ENCODE data around the gene SEL1L3.
"Not testable (repeated sequence)": the region's sequence is repeated elsewhere in the genome, so short reads cannot be mapped to it uniquely, and the experiment has no call there.

SEL1L3 gene

DNA sequence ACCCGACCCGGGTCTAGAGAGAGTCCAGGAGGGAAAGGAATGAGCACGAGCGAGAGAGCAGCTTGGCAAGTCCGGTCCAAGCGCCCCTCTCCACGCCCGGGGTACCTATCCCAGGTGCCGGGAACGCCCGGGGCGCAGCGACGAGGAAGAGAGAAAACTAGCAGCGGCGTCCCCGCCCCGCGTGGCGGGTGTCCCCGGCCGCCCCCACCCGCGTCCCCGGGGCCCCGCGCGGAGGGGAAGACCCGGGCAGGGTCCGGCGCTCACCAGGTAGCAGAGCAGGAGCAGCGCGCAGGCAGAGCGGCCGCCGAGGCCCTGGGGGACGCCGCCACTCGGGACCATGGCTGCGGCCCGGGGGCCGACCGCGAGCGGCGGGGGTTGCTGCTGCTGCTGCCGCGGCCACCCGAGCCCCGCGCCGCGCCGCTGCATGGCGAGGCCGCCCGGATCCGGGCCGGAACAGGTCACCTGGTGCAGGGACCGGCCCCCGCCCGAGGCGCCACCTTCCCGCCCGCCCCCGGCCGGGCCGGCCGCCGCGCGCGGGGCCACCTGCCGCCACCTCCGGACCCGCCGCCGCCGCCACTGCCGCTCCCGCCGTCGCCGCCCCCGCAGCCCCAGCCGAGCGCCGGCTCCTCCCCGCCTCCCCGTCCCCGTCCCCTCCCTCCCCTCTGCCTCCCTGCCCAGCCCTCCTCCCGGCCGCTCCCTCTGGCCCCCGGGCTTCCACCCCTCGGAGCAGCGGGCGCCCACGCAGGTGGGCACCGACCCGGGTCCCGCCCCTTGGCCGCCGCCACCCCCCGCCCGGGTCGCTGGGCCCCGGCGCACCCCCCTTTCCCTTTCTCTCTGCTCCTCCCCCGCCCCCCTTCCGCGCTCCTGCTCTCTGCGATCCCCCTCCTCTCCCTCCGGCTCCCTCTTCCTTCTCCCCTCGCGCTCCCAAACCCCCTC, at the start of gene SEL1L3:
Gene SEL1L3 (minus strand): TSS at position 578 of the 936 bp plus-strand sequence. CDS start 152 bp downstream, at position 426.
- DNase-seq = no peak

DNA sequence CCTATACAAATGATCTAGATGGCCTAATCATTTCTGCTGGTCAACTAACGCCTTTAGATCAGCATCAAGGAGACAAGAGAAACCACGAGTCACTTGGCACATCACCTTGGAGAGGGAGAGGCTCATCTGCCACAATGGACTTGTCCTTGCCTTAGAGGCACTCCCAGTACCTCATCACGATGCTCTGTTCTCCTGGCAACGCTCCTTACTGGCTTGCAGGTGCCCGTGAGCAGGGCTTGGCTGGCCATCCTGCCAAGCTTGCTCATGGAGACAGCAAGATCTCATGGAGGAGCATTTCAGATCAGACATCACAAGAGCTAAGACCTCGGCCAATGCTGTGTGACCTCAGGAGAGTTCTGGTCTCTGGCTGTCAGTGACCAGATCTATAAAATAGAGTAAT, 48.6 kb upstream of the SEL1L3 start:
- no peak for DNase-seq

DNA sequence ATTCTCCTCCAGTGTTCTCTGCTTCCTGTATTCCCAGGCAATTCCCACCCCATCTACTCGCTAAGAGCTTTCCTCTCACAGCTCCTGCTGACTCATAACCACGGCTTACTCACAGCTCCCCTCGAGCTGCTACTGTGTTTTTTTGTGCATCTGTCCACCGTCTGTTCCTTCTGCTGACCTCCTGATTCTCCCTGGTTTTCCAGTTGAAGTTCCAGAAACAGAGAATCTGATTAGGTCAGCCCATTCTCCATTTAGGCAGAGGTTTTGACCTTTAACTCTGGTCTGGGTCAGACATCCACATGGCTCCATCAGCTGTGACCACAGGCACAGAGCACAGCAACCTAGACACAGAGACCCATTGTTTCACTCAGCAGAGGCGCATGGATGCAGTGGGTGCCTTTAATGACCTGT, 45.7 kb upstream of the SEL1L3 start:
- no peak for DNase-seq

DNA sequence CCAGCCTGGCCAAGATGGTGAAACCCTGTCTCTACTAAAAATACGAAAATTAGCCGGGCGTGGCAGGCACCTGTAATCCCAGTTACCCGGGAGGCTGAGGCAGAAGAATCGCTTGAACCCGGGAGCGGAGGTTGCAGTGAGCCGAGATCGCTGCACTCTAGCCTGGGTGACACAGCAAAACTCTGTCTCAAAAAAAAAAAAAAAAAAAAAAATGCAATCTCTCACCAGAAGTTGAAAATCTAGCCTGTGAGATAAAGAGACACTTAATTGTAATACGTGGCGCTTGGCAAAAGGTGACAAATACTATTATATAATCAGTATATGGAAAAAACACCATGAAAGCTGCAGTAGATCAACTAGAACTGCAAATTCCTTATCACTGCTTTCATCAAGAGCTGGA, 43.3 kb upstream of the SEL1L3 start:
- not testable (repeated sequence) for DNase-seq

DNA sequence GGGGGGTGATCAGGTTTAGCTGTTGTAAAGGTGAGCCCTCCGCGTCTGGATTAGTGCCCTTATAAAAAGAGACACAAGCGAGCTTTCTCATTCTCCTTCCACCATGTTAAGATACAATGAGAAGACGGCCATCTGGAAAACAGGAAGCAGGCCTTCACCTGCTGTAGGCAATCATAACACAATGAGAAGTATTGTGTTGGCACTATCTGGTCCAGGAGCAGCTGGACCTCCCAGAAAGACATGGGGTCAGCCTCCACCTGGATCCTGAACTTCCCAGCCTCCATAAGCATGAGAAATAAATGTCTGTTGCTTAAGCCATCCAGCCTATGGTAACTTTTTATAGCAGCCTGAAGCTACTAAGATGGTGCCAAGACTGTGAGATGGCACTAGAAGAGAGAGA, 42.6 kb upstream of the SEL1L3 start:
- DNase-seq = no peak

DNA sequence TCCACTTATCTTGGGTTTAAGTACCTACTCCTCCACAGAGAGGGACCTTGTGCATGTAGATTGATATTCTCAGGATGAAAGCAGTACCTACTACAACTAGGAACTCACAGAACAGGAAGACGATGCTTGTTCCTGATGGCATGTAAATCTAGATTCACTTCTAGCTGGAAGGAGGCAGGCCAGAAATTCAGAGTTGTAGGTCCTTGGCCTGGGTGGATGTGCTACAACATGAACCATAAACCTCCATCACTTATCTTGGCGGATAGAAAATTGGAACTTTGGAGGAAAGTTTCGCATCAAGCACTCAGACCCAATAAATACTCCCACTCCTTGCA, 41.9 kb upstream of the SEL1L3 start:
- no peak for DNase-seq

DNA sequence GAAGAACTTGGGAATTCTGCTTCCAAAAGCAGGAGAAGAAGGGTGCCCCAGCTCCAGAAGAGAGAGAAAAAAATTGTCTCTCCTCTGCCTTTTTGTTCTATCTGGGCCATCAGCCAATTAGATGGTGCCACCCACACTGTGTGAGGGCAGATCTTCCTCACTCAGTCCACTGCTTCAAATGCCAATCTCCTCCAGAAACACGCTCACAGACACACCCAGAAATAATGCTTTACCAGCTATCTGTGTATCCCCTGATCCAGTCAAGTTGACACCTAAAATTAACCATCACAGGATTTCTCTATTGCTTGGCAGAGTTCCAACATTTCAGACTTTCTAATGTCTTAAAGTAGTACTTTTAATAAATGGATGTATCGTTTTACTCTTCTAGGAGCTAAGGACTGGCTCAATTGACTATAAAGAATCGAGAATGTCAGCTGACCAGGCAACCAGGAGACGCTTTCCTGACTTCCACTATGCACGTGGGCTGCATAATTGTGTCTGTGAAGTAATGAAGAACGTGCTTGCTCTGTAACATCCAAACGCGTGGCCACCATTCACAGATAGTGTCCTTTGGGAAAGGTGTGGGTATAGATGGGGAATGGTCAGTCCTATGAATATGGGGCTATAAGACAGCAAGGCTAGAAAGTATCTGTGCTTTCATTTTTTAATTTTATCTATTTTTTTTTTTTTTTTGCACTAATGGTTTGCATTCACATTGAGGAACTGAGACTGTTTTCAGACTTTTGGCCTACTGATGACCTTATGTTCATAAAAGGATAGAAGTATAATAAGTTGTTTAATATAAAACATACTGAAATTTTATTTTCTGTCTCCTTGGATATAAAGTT, 41.3 kb upstream of the SEL1L3 start:
- DNase-seq = no peak

DNA sequence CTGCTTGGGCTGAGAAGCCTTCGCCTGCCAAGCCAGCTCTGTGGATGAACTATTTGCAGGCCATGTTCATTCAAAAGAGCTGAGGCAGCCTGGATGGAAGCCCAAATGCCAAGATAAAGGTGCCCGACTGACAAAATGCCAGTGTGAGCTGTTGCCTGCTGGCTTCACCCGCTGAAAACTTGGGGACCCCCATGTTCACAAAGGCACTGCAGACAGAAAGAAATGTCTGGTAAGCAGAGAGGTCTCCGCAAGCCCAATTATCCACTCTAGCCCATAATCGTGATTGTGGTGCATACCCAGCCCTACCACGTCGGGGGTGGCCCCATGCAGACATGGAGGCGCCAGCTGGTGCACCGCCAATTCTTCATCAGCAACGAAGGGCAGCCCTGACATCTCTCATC, 38.2 kb upstream of the SEL1L3 start:
- no peak for DNase-seq

DNA sequence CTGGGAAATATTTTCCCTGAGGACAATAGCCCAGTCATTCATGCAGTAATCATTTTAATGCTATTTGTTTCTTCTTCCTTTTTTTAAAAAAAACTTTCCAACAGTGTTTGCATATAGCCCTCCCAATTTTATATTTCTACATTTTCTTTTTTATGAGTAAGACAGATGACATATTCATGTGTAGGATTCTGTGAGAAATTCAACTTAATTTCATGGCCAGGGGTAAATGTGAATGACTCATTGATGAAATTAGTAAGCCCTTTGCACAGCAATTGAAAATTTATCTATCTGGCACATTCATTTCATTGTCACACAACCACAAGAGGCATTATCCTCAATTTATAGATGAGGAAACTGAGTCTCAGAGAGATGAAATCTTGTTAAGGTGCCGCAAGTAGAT, 37.5 kb upstream of the SEL1L3 start:
- no peak for DNase-seq

DNA sequence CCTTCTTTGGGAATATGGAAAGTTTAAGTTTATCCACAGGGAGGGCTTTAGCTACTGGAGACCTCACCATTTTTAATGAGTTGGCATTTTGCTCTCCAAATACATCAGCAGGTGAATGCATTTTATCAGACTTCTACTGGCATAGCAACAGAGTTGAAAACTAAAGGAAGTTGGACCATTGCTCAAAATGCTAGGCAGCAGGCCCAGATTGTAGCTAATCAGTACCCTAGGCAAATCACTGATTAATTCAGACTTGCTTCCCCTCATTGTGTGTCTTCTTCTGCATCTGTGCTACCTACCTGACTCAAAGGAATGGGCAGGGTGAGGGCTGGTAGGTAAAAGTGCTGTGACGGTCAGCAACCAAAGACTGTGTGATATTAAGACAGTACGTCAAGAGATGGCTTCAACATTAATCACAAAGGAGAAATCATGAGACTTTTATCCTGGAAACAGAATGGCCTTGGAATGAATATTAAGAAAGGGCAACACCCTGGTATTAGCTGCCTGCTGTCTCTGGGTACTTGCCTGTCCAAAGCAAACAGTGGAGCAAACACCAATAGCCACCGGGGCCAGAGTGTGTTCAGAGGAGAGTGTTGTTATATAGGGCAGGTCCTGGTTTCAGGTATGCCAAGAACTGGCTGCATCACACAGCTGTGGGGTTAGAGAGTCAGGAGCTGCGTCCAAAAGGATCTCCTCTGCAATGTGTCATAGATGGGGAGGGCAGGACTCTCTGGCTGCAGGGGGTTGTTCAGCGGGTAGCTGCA, 34.2 kb upstream of the SEL1L3 start:
- no peak for DNase-seq

DNA sequence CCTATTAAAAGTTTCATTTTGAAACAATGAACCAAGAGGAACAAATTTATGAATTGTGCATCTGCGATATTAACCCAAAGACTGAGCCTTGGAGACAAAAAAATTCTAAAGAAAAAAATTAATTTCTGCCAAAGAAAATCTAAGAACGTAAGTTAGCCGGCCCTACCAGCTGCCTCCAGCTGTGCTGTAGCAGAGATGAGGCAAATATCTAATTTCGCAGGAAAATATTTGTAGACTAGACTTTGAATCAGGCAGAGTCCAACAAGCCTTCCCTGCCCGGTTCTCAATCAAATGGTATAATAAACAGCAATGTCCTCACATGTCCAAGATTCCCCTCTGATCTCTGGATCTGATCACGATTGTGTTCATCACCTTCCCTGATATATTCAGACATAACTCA, 30.0 kb upstream of the SEL1L3 start:
- DNase-seq = no peak

DNA sequence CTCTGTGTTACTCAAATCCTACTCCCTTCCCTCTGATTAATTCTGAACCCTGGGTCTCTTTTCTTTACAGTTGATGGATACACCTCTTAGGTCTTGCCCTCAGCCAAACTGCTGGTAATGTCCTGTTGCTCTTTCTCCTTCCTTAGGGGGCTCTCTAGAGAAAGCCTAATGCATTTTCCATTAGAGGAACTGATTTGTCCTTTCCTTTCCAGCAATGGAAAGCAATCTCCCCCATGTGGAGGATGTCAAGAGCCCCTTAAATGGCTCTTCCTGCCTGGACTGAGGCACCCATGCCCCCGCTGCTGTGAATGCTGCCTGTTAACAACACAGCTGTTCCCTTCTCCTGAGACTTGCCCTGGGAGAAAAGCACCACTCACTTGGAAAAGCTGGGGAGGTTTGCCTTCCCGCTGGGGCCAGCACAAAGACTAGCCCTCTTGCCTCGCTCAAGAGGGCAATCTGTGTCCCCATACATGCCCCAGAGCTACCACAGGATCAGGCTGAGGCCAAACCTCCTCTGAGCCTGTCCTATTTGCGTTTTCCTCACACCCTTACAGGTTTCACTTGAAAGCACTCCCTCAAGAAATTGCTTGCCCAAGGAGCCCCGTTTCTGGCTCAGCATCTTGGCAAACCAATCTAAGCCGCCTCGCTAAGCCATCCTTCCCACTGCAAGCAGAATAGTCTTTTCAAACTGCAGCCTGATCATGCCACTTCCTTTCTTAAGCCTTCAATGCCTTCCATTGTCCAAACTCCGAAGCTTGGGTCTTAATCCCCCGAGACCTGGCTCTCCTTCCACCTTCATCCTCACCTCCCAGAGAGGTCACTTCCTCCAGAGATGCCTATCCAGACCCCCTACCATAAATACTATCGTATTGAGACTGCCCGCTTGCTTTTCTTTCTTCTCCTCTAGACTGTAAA, 28.0 kb upstream of the SEL1L3 start:
- no peak for DNase-seq

DNA sequence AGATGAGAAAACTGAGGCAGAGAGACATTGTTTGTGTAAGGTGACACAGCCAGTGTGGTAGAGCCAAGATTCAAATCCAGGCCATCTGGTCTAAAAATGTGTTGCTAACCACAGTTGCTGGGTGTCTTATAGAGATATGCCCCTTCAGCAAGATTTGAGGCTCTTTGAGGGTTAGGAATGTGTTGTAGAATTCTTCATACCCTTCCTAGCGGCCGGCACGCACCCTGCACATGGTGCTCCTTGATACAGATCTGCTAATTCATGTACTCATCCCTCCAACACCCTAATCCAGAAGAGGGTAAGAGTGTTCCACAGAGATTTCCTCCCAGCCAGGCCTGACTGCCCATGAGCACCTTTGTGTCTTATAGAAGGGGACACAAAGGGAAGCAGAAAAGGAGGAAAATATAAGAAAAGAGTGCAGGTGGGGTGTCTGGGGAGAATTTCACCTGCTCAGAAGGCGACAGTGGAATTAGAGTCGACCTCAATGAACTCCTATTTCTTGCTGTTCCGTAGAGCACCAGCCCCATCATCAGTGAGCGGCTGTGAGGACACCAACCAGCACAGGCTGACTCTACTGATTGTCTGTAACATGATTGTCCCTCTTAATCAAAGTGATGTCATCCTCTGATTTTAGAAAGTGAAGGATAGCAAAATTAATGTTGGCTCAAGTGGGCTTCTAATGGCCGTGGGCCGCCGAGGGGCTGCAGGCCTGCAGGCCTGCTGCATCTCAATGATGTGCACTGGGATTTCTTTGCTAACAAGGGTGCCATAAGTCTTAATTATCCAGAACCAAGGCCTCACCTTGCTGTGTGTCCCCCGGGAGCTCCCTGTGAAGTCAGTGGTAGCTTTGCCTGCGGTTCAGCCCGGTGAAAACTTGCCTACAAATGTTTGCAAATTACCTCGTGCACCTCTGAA, 27.1 kb upstream of the SEL1L3 start:
- no peak for DNase-seq

DNA sequence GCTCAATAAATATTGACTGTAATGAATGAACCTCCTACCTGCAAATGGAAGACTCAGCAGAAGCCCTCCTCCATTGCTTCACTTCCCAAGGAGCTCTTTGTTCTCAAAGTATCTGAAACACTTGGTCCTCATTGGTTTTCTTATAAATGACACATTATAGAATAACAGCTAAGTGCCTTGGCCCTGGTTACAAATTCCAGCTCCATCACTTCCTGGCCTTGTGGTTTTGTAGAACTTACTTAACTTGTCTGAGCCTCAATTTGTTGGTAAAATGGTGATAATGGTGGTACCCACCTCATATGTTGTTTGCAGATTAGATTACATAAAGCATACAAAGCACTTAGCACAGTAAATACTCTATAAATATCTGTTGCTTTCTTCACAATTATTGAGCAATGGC, 26.0 kb upstream of the SEL1L3 start:
- no peak for DNase-seq

DNA sequence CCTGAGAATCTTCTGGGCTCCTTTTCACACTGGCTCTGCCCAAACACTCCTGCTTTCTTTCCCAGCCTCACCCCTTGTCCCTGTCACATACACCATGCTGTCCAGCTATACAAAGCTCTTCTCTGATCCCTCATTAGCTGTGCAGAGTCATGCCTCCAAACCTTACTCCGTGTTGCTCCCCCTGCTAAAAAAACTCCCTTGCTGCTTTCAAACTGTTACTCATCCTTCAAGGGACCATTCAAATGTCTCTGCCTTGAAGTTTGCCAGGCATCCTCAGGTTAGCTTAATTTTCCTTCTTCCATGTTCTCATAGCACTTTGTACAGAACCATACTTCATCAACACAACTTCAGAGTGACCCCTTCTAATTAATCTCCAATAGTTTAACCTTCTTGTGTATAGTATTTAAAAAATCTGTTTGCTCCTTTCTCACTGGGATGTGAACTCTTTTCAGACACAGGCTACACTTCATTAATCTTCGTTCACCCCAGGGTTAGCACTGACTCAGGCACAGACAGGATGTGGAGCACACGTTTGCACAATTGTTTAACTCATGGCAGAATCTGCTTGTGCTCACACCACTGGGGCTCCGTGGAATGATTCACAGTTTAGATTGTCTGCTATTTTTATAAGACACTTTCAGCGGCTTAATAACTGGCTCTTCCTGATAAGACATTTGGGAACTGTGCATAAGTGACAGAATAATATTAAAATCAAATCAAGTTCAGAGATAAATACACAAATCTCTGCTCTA, 21.4 kb upstream of the SEL1L3 start:
- no peak for DNase-seq

DNA sequence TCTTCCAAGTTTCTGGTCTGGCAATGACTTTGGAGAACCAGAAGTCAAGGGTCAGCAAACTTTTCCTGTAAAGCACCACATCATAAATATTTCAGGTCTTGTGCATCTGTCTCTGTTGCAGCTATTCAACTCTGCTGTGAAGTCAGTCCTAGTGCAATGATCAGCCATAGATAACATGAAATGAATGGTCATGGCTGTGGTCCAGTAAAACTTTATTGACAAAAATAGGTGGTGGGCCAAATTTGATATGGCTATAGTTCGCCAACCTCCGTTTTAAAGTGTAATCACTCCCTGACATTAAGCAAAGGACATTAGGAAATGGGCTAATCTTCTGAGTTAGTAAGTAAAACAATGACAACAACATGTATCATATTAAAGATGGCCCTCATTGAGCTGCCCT, 20.8 kb upstream of the SEL1L3 start:
- DNase-seq = no peak

DNA sequence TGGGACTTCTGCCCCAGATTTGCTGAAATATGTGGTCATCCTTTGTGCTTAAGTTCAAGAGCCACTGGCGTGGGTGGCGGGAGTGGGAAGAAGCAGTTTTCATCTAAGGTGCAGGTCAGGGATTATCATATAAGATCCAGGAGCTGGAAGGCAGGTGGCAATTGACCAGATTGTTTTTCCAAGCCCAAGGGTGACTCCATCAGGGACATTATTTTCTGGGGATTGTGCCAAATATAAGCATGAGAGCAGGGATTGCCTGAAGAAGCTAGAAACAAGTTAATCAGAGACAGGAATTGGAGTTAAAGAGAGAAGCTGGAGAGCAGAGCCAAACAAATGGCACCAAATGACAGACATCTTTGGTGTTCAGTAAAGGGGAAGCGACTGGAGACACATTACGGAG, 19.4 kb upstream of the SEL1L3 start:
- no peak for DNase-seq

DNA sequence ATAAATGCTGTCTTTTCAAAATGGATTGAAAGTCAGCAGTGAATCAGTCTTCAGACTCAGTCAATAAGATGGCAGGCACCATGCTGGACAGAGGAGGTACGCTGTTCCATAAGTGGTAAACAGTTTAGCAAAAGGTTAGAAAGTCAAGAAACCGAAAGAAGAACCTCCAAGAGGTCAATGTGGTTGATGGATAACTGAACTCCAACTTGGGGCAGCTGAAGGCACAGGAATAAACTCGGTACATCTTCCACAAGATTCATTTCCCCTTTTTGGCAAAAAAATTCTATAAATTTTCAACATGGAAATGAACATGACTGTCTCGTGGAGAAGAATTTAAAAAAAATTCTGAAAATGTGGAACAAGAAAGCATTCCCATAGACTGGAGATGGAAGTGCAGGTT, 18.4 kb upstream of the SEL1L3 start:
- no peak for DNase-seq

DNA sequence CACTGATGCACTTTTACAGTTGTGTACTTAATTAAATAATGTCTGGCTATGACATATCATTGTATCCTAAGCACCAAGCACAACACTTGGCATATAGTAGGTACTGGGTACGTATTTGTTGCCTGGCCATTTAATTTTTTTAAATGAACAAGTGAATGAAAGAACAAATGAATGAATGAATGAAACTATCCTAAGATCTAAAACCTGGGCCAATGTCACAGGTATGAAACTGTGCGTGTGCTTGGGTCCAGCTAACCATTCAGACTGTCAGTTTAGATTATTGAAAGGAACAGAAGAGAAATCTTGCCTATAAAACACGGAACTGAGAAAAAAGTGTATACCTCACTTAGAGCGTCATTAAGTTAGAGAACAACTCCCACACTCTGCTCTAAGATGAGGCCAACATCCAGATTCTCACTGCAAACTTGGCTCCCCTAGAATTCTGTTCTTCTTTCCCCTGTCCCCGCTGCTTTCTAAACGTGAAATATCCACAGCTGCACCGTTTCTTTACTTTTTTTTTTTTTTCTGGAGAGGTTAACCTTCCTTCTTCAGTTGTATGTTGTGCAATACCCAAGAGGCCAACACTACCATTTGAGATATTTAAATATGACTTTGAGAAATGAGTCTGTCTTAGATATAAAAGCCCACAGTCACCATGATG, 17.3 kb upstream of the SEL1L3 start:
- no peak for DNase-seq

DNA sequence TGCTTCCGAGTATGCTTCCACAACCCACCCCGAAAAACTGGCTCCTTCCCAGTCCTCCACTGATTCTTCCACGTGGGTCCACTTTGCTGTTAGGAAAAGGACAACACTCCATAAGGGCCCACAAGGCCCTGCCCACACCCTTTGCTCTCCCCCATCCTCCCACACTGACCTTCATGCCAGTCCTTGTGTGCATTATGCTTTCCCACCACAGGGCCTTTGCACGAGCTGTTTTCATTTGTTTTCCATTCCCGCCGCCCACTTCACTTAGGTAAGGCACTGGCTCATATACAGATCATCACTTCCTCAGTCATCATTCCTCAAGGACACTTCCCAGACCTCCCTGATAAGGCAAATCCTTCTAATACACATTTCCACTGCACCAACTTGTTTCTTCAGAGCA, 16.8 kb upstream of the SEL1L3 start:
- DNase-seq = no peak

All from SHP77 treated with DMSO at 0.1 percent for 48 hours (cell line).